ENCODE data around the gene SLC35G6.

- TF ChIP-seq, protein P1, sequence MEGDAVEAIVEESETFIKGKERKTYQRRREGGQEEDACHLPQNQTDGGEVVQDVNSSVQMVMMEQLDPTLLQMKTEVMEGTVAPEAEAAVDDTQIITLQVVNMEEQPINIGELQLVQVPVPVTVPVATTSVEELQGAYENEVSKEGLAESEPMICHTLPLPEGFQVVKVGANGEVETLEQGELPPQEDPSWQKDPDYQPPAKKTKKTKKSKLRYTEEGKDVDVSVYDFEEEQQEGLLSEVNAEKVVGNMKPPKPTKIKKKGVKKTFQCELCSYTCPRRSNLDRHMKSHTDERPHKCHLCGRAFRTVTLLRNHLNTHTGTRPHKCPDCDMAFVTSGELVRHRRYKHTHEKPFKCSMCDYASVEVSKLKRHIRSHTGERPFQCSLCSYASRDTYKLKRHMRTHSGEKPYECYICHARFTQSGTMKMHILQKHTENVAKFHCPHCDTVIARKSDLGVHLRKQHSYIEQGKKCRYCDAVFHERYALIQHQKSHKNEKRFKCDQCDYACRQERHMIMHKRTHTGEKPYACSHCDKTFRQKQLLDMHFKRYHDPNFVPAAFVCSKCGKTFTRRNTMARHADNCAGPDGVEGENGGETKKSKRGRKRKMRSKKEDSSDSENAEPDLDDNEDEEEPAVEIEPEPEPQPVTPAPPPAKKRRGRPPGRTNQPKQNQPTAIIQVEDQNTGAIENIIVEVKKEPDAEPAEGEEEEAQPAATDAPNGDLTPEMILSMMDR (conservative IDR thresholded peaks at IDR 0.05 in 1 of 2, IDR thresholded peaks at IDR 0.05 in 1 of 2; ENCODE audit: extremely low read depth in 1 of 2, insufficient read depth in 1 of 2, low read depth in 1 of 2, low read length in 2 of 2), result no peak
- TF ChIP-seq EZH2 (IDR thresholded peaks at IDR 0.05; ENCODE audit: borderline replicate concordance, low read length), result no peak
These were observed 18.5 kb upstream of the SLC35G6 start for GRCh38 chr17:7462474-7463371.

Measured in mammary epithelial cell (primary cell).